ENCODE results near the gene SKAP2. TPM values are rescaled to one million over a fixed set of nuclear protein-coding genes. Genes with fewer than 3 reads are reported as not detected.
A peak's percentile ranks its signal among the peaks of the same experiment; 100 is the strongest.

The SKAP2 gene
- total RNA-seq, 2 donors from 2014 or later, result 3.3 to 3.4 TPM

DNA sequence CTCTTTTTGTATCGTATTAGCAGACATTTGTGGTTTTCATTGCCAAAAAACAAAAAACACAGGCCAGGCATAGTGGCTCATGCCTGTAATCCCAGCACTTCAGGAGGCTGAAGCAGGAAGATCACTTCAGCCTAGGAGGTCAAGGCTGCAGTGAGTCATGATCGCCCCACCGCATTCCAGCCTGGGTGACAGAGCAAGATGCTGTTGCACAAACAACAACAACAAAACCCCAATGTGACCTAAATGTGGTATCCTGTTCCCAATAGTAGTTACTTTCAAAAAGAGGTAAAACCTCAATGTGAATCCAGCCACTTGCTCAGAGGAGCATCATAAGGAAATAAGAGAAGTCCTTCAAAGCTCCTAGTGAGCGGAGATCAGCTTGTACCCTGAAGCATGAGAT is 45.8 kb upstream of the SKAP2 start:
- Histone ChIP-seq H3K9me3 (ENCODE audit: control insufficient read depth, low read length) (no peaks in the 10 kb centered on the region), H3K36me3 (ENCODE audit: control insufficient read depth, insufficient read depth, low read length) (no peaks in the 10 kb centered on the region), H3K4me3 (ENCODE audit: low read length) (no peak overlapping the region), H3K27me3 (ENCODE audit: control insufficient read depth, insufficient read depth, low read length, poor library complexity, severe bottlenecking) (no peaks in the 10 kb centered on the region), H3K9ac (ENCODE audit: extremely low read depth, low read length, poor library complexity, severe bottlenecking) (no peak overlapping the region), H3K27ac (ENCODE audit: low read depth, low read length) (no peak overlapping the region), H3K4me1 (ENCODE audit: control insufficient read depth, insufficient read depth, low read length) (no peaks in the 10 kb centered on the region)
- DNase-seq, result peak; percentile 83
- H3K36me3 Mint-ChIP-seq (ENCODE audit: low read depth), result no peaks in the 10 kb centered on the region
- TF ChIP-seq, protein P1, sequence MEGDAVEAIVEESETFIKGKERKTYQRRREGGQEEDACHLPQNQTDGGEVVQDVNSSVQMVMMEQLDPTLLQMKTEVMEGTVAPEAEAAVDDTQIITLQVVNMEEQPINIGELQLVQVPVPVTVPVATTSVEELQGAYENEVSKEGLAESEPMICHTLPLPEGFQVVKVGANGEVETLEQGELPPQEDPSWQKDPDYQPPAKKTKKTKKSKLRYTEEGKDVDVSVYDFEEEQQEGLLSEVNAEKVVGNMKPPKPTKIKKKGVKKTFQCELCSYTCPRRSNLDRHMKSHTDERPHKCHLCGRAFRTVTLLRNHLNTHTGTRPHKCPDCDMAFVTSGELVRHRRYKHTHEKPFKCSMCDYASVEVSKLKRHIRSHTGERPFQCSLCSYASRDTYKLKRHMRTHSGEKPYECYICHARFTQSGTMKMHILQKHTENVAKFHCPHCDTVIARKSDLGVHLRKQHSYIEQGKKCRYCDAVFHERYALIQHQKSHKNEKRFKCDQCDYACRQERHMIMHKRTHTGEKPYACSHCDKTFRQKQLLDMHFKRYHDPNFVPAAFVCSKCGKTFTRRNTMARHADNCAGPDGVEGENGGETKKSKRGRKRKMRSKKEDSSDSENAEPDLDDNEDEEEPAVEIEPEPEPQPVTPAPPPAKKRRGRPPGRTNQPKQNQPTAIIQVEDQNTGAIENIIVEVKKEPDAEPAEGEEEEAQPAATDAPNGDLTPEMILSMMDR (conservative IDR thresholded peaks at IDR 0.05), result no peak
- WGBS, 2 experiments (ENCODE audit: insufficient coverage in 1 of 2, insufficient read length in 1 of 2), result 61 to 82% methylated on average over 3 to 4 of the region's 4 CpGs
- no peak overlapping the region for H3K4me3 Mint-ChIP-seq
- H3K27me3 Mint-ChIP-seq (ENCODE audit: insufficient read depth), result peaks cover 3% of the 10 kb centered on the region
- no peaks in the 10 kb centered on the region for H3K9me3 Mint-ChIP-seq
- no peak overlapping the region for H3K27ac Mint-ChIP-seq
- H3K4me1 Mint-ChIP-seq, result peaks cover 2% of the 10 kb centered on the region

DNA sequence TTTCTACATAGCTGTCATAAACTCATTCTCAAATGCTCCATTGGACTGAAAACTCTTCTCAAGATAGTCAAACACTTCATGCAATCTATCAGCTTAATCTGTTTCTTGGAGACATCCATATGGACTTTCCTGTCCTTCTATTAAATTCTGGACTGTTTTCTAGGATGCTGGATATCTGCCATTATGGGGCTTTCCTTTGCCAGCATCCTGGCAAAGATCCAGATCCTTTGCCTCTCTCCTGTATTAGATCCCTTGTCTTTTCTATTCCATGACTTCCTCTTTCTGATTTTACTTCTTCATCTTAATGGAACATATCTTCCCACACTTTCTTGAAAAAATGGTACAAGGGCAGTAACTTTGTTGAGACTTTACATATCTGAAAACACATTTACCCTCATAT is 35.9 kb upstream of the SKAP2 start:
- Mint-ChIP-seq H3K27ac (no peak overlapping the region), H3K9me3 (peaks cover 1% of the 10 kb centered on the region), H3K36me3 (ENCODE audit: low read depth) (no peaks in the 10 kb centered on the region), H3K4me3 (no peak overlapping the region), H3K4me1 (no peaks in the 10 kb centered on the region), H3K27me3 (ENCODE audit: insufficient read depth) (peaks cover 12% of the 10 kb centered on the region)
- TF ChIP-seq, protein P1 (conservative IDR thresholded peaks at IDR 0.05), result no peak
- DNase-seq, result no peak
- no peaks in the 10 kb centered on the region for H3K9me3 ChIP-seq (ENCODE audit: control insufficient read depth, low read length)
- H3K9ac ChIP-seq (ENCODE audit: extremely low read depth, low read length, poor library complexity, severe bottlenecking), result no peak overlapping the region
- no peaks in the 10 kb centered on the region for H3K4me1 ChIP-seq (ENCODE audit: control insufficient read depth, insufficient read depth, low read length)
- no peak overlapping the region for H3K27ac ChIP-seq (ENCODE audit: low read depth, low read length)
- peaks cover 17% of the 10 kb centered on the region for H3K27me3 ChIP-seq (ENCODE audit: control insufficient read depth, insufficient read depth, low read length, poor library complexity, severe bottlenecking)
- no peak overlapping the region for H3K4me3 ChIP-seq (ENCODE audit: low read length)
- H3K36me3 ChIP-seq (ENCODE audit: control insufficient read depth, insufficient read depth, low read length), result no peaks in the 10 kb centered on the region

DNA sequence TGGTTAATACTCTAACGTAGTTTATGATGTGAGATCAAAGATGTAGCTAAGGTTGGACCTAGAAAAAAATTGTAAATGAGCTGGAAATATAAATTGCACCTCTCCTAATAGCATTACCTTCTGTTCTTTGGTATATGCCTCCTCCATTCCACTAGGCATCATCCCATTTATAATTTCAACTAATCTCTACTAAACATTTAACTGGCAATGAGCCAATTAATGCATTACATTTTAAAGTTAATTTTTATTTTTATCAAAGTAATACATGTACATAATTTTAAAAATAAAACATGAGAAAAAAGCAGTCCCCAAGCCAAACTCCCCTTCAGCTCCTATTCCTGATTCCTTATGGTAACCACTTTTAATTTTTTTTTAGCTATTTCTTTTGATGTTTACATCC is 35.1 kb upstream of the SKAP2 start:
- Histone ChIP-seq H3K27ac (ENCODE audit: low read depth, low read length) (no peak overlapping the region), H3K9ac (ENCODE audit: extremely low read depth, low read length, poor library complexity, severe bottlenecking) (no peak overlapping the region), H3K4me1 (ENCODE audit: control insufficient read depth, insufficient read depth, low read length) (no peaks in the 10 kb centered on the region), H3K36me3 (ENCODE audit: control insufficient read depth, insufficient read depth, low read length) (no peaks in the 10 kb centered on the region), H3K27me3 (ENCODE audit: control insufficient read depth, insufficient read depth, low read length, poor library complexity, severe bottlenecking) (peaks cover 24% of the 10 kb centered on the region), H3K4me3 (ENCODE audit: low read length) (no peak overlapping the region), H3K9me3 (ENCODE audit: control insufficient read depth, low read length) (no peaks in the 10 kb centered on the region)
- peaks cover 1% of the 10 kb centered on the region for H3K9me3 Mint-ChIP-seq
- no peaks in the 10 kb centered on the region for H3K4me1 Mint-ChIP-seq
- no peak for DNase-seq
- 89% methylated on average over 1 of the region's 1 CpG; no CpG with 5 or more reads in 1 of the 2 experiments for WGBS, 2 experiments (ENCODE audit: insufficient coverage in 1 of 2, insufficient read length in 1 of 2)
- peaks cover 16% of the 10 kb centered on the region for H3K27me3 Mint-ChIP-seq (ENCODE audit: insufficient read depth)
- TF ChIP-seq, protein P1 (conservative IDR thresholded peaks at IDR 0.05), result no peak
- H3K4me3 Mint-ChIP-seq, result no peak overlapping the region
- H3K36me3 Mint-ChIP-seq (ENCODE audit: low read depth), result no peaks in the 10 kb centered on the region
- no peak overlapping the region for H3K27ac Mint-ChIP-seq

All from endodermal cell (in vitro differentiated cells).